B cell (primary cell): Measurements from ENCODE around the gene ATRAID. TPM values are rescaled to one million over a fixed set of nuclear protein-coding genes. Genes with fewer than 3 reads are reported as not detected.

ENCODE experiments used
- ATAC-seq: fragments of 200-7000 bp; cut with Tn5 transposase; one replicate; pipeline ENCODE4 v1.10.0; 2021; ENCODE audit warnings: low read depth, mild to moderate bottlenecking, moderate number of reproducible peaks, moderate library complexity
- CTCF ChIA-PET: fragments of 350-600 bp; sonication (Branson Sonifier 250); formaldehyde crosslinking; loops from one replicate; lab custom pipeline; 2021; ENCODE audit warnings: antibody characterized with exemption, inconsistent platforms; lab: Charles Lee
- POLR2A ChIA-PET: fragments of 350-600 bp; sonication (Branson Sonifier 250); formaldehyde crosslinking; loops from one replicate; lab custom pipeline; 2021; ENCODE audit warnings: antibody characterized with exemption; lab: Charles Lee
- DNase-seq: peaks from one replicate; pipeline ENCODE4 v3.0.0; 2013
- H2AFZ ChIP-seq: 2 replicates; pipeline ENCODE4 v1.6.1; 2012; ENCODE audit warnings: mild to moderate bottlenecking, low read depth, low read length; ENCODE audit not compliant: insufficient read depth, poor library complexity, severe bottlenecking
- H3K27ac ChIP-seq, 2 donors: 1 replicate in 1 of 2; 2 replicates in 1 of 2; pipeline ENCODE4 v1.5.1; 2012 to 2013; ENCODE audit warnings: low read length in 2 of 2, mild to moderate bottlenecking in 2 of 2, moderate library complexity in 1 of 2
- H3K27me3 ChIP-seq, 4 experiments: fragments of 200-600 bp in 1 of 4; sonication (generic) in 1 of 4; replicated peaks in 1 of 4; 1 replicate in 2 of 4; 2 replicates in 2 of 4; pipeline versions ENCODE4 v1.6.1 to v1.7.0; 2013 to 2016; ENCODE audit warnings: low read length in 3 of 4, mild to moderate bottlenecking in 2 of 4, mixed read lengths in 1 of 4, moderate library complexity in 1 of 4; ENCODE audit not compliant: insufficient read depth in 4 of 4, control insufficient read depth in 3 of 4; ENCODE audit errors: control extremely low read depth in 1 of 4
- H3K36me3 ChIP-seq, 2 experiments: replicated peaks in 1 of 2; 1 replicate in 1 of 2; 2 replicates in 1 of 2; pipeline versions ENCODE4 v1.6.1 to v1.7.1; 2013; ENCODE audit warnings: low read length in 1 of 2; ENCODE audit not compliant: insufficient read depth in 2 of 2, control insufficient read depth in 1 of 2; ENCODE audit errors: control extremely low read depth in 1 of 2, extremely low read depth in 1 of 2
- H3K4me1 ChIP-seq, 2 donors: fragments of 200-600 bp in 1 of 2; sonication (generic) in 1 of 2; 1 replicate in 1 of 2; 2 replicates in 1 of 2; pipeline versions ENCODE4 v1.5.1 to v1.6.1; 2013 to 2017; ENCODE audit warnings: low read length in 2 of 2; ENCODE audit not compliant: control insufficient read depth in 2 of 2, insufficient read depth in 2 of 2
- H3K4me2 ChIP-seq: replicated peaks from 2 replicates; pipeline ENCODE3; 2012; ENCODE audit warnings: mild to moderate bottlenecking, low read depth, low read length; ENCODE audit not compliant: poor library complexity, severe bottlenecking
- H3K4me3 ChIP-seq, 5 experiments: fragments of 200-600 bp in 1 of 5; sonication (generic) in 1 of 5; 1 replicate in 3 of 5; 2 replicates in 2 of 5; pipeline versions ENCODE4 v1.5.1 to v1.7.0; 2011 to 2016; ENCODE audit warnings: low read length in 4 of 5, mild to moderate bottlenecking in 4 of 5, low read depth in 2 of 5, control low read depth in 1 of 5, moderate library complexity in 1 of 5; ENCODE audit not compliant: insufficient read depth in 1 of 5; ENCODE audit errors: control extremely low read depth in 1 of 5, extremely low read depth in 1 of 5
- H3K79me2 ChIP-seq: fragments of 200-600 bp; sonication (generic); one replicate; pipeline ENCODE4 v1.6.0; 2016; ENCODE audit warnings: low read length; ENCODE audit not compliant: control insufficient read depth, insufficient read depth
- H3K9ac ChIP-seq: fragments of 200-600 bp; sonication (generic); 2 replicates; pipeline ENCODE4 v1.6.1; 2017; ENCODE audit warnings: mild to moderate bottlenecking, low read length, moderate library complexity
- H3K9me3 ChIP-seq, 3 donors: one replicate each; pipeline versions ENCODE4 v1.6.1 to v1.7.1; 2013; ENCODE audit warnings: low read length in 2 of 3; ENCODE audit not compliant: control insufficient read depth in 2 of 3, insufficient read depth in 1 of 3; ENCODE audit errors: control extremely low read depth in 1 of 3
- H4K20me1 ChIP-seq: 2 replicates; pipeline ENCODE4 v1.6.0; 2012; ENCODE audit warnings: mild to moderate bottlenecking, low read length; ENCODE audit not compliant: insufficient read depth, control insufficient read depth, poor library complexity, severe bottlenecking
- H3K27ac Mint-ChIP-seq: one replicate; pipeline ENCODE4 v1.8.0; 2021; ENCODE audit warnings: mixed read lengths
- H3K27me3 Mint-ChIP-seq: one replicate; pipeline ENCODE4 v1.8.0; 2021; ENCODE audit warnings: mixed read lengths
- H3K4me1 Mint-ChIP-seq: one replicate; pipeline ENCODE4 v1.8.0; 2021; ENCODE audit warnings: mixed read lengths
- H3K4me3 Mint-ChIP-seq: one replicate; pipeline ENCODE4 v1.8.0; 2021; ENCODE audit warnings: mixed read lengths
- H3K9me3 Mint-ChIP-seq: one replicate; pipeline ENCODE4 v1.8.0; 2022; ENCODE audit warnings: mixed read lengths; ENCODE audit not compliant: insufficient read depth
- EZH2 ChIP-seq: IDR thresholded peaks from 2 replicates; pipeline ENCODE4 v1.6.1; 2012; ENCODE audit warnings: borderline replicate concordance, low read depth, mild to moderate bottlenecking, moderate library complexity, low read length; ENCODE audit not compliant: insufficient read depth, poor library complexity, severe bottlenecking
- WGBS: methylation state at CpG from one replicate; pipeline ENCODE4 v1.1.5; 2013; ENCODE audit warnings: missing lambda C conversion rate; ENCODE audit not compliant: insufficient coverage; 5-methylcytosine and 5-hydroxymethylcytosine counted together
- intact Hi-C: fragments of 100-400 bp; cut with micrococcal nuclease; formaldehyde crosslinking; loops from one replicate; pipeline ENCODE4 v1.10.0; 2022
- polyA plus RNA-seq: library from polyadenylated mRNA; depleted of rRNA; stranded (reverse); fragments of >200 nt; gene quantifications from 2 replicates; pipeline ENCODE4 v1.2.3, GENCODE V29; 2012
- total RNA-seq, 2 donors: library from RNA; stranded (reverse); fragments of 120-200 nt in 1 of 2; gene quantifications; 1 replicate in 1 of 2; 2 replicates in 1 of 2; pipeline versions ENCODE4 v1.2.3 to v1.2.4, GENCODE V29; 2013 to 2022
- TF ChIP-seq, protein P1 (sequence below): fragments of 200-600 bp; IDR thresholded peaks from one replicate; pipeline ENCODE4 v1.8.0; 2022; ENCODE audit warnings: antibody characterized with exemption, mild to moderate bottlenecking

Gene ATRAID
- total and polyA plus RNA-seq, 2 donors (not counting 1 experiment from before 2014, with no cell fraction given): 88.8 to 117 TPM

GRCh38 chr2:27201675-27202074 is 10.2 kb upstream of the ATRAID start:
- Mint-ChIP-seq H3K9me3 (no peaks in the 10 kb centered on the region), H3K27me3 (no peaks in the 10 kb centered on the region), H3K27ac (no peak overlapping the region), H3K4me3 (no peak overlapping the region), H3K4me1 (no peaks in the 10 kb centered on the region)
- TF ChIP-seq EZH2: no peak
- TF ChIP-seq, protein P1, sequence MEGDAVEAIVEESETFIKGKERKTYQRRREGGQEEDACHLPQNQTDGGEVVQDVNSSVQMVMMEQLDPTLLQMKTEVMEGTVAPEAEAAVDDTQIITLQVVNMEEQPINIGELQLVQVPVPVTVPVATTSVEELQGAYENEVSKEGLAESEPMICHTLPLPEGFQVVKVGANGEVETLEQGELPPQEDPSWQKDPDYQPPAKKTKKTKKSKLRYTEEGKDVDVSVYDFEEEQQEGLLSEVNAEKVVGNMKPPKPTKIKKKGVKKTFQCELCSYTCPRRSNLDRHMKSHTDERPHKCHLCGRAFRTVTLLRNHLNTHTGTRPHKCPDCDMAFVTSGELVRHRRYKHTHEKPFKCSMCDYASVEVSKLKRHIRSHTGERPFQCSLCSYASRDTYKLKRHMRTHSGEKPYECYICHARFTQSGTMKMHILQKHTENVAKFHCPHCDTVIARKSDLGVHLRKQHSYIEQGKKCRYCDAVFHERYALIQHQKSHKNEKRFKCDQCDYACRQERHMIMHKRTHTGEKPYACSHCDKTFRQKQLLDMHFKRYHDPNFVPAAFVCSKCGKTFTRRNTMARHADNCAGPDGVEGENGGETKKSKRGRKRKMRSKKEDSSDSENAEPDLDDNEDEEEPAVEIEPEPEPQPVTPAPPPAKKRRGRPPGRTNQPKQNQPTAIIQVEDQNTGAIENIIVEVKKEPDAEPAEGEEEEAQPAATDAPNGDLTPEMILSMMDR: no peak
- no peaks in the 10 kb centered on the region for H4K20me1 ChIP-seq
- H3K4me1 ChIP-seq: no peaks in the 10 kb centered on the region
- H3K36me3 ChIP-seq: peaks cover 0 to 47% of the 10 kb centered on the region in 2 experiments
- whole genome bisulfite sequencing: 97% methylated on average over 6 of the region's 7 CpGs
- DNase-seq (no peak), ATAC-seq (no peak)
- no peak overlapping the region for H3K4me2 ChIP-seq
- no peak overlapping the region for H3K27ac ChIP-seq
- ChIA-PET POLR2A (no interaction called here), CTCF (no interaction called here)
- no peaks in the 10 kb centered on the region for H3K27me3 ChIP-seq
- no peak overlapping the region for H3K9ac ChIP-seq
- H3K9me3 ChIP-seq: no peaks in the 10 kb centered on the region
- no peak overlapping the region for H2AFZ ChIP-seq
- H3K79me2 ChIP-seq: no peaks in the 10 kb centered on the region
- H3K4me3 ChIP-seq: no peak overlapping the region
- intact Hi-C loops: no loop called here

- Histone ChIP-seq H3K27ac (no peak overlapping the region), H2AFZ (no peak overlapping the region), H3K9ac (no peak overlapping the region), H3K4me1 (no peaks in the 10 kb centered on the region), H3K4me3 (no peak overlapping the region), H3K36me3 (peaks cover 0 to 57% of the 10 kb centered on the region in 2 experiments), H3K79me2 (no peaks in the 10 kb centered on the region), H4K20me1 (no peaks in the 10 kb centered on the region), H3K4me2 (no peak overlapping the region), H3K9me3 (no peaks in the 10 kb centered on the region), H3K27me3 (no peaks in the 10 kb centered on the region)
- TF ChIP-seq, protein P1: no peak
- TF ChIP-seq EZH2: no peak
- DNase-seq (no peak), ATAC-seq (no peak)
- Mint-ChIP-seq H3K4me3 (no peak overlapping the region), H3K9me3 (no peaks in the 10 kb centered on the region), H3K27me3 (no peaks in the 10 kb centered on the region), H3K27ac (no peak overlapping the region), H3K4me1 (no peaks in the 10 kb centered on the region)
- intact Hi-C loops: no loop called here
- ChIA-PET CTCF (no interaction called here), POLR2A (no interaction called here)
- WGBS: 92% methylated on average over 1 of the region's 2 CpGs
Observed at GRCh38 chr2:27202854-27203253, 9.0 kb upstream of the ATRAID start.
